Liver (tissue), 9 donors: ENCODE data around the gene SDK2. TPM values are rescaled to one million over a fixed set of nuclear protein-coding genes. Genes with fewer than 3 reads are reported as not detected.

Experiments used
- DNase-seq: peaks from one replicate; pipeline ENCODE4 v3.0.0-alpha.2; 2017; ENCODE audit warnings: low spot score
- H3K27ac ChIP-seq, 2 donors: one replicate each; pipeline ENCODE4 v1.7.0; 2013; ENCODE audit warnings: inconsistent platforms in 2 of 2, low read length in 2 of 2, control low read depth in 1 of 2, low read depth in 1 of 2, mild to moderate bottlenecking in 1 of 2
- H3K27me3 ChIP-seq, 4 donors: one replicate each; pipeline versions ENCODE4 v1.6.1 to v1.7.0; 2013; ENCODE audit warnings: low read length in 3 of 4, inconsistent platforms in 1 of 4, mild to moderate bottlenecking in 1 of 4, moderate library complexity in 1 of 4; ENCODE audit not compliant: control insufficient read depth in 4 of 4, insufficient read depth in 4 of 4
- H3K36me3 ChIP-seq, 4 donors: one replicate each; pipeline versions ENCODE4 v1.6.1 to v1.7.0; 2013; ENCODE audit warnings: low read length in 3 of 4, mild to moderate bottlenecking in 3 of 4, low read depth in 1 of 4, moderate library complexity in 1 of 4; ENCODE audit not compliant: control insufficient read depth in 4 of 4, insufficient read depth in 3 of 4
- H3K4me1 ChIP-seq, 4 donors: one replicate each; pipeline versions ENCODE4 v1.6.1 to v1.7.0; 2013; ENCODE audit warnings: low read length in 3 of 4, mild to moderate bottlenecking in 3 of 4, moderate library complexity in 1 of 4; ENCODE audit not compliant: control insufficient read depth in 4 of 4, insufficient read depth in 4 of 4
- H3K4me3 ChIP-seq, 3 donors: one replicate each; pipeline versions ENCODE4 v1.6.1 to v1.7.0; 2013; ENCODE audit warnings: low read length in 3 of 3, control low read depth in 1 of 3, low read depth in 1 of 3, mild to moderate bottlenecking in 1 of 3
- H3K9ac ChIP-seq, 2 donors: one replicate each; pipeline ENCODE4 v1.7.0; 2013; ENCODE audit warnings: low read length in 2 of 2, mild to moderate bottlenecking in 2 of 2, moderate library complexity in 2 of 2, control low read depth in 1 of 2, low read depth in 1 of 2
- H3K9me3 ChIP-seq, 4 donors: one replicate each; pipeline versions ENCODE4 v1.6.1 to v1.7.0; 2013; ENCODE audit warnings: low read length in 3 of 4; ENCODE audit not compliant: control insufficient read depth in 4 of 4
- EGR1 ChIP-seq, 2 donors: IDR thresholded peaks; 2 replicates each; pipeline ENCODE4 v1.6.1; 2016 to 2018; ENCODE audit warnings: antibody characterized with exemption in 2 of 2, low read depth in 2 of 2
- FOXA1 ChIP-seq: IDR thresholded peaks from 2 replicates; pipeline ENCODE4 v1.6.1; 2016; ENCODE audit warnings: antibody characterized with exemption
- FOXA2 ChIP-seq: IDR thresholded peaks from 2 replicates; pipeline ENCODE4 v1.6.1; 2016; ENCODE audit warnings: antibody characterized with exemption
- GABPA ChIP-seq, 2 donors: IDR thresholded peaks in 1 of 2; conservative IDR thresholded peaks in 1 of 2; 2 replicates each; pipeline ENCODE4 v1.6.1; 2016; ENCODE audit warnings: antibody characterized with exemption in 2 of 2, mild to moderate bottlenecking in 1 of 2, moderate library complexity in 1 of 2
- HNF4A ChIP-seq, 2 donors: conservative IDR thresholded peaks; 2 replicates each; pipeline ENCODE4 v1.6.1; 2016; ENCODE audit warnings: antibody characterized with exemption in 2 of 2, mild to moderate bottlenecking in 2 of 2
- HNF4G ChIP-seq: IDR thresholded peaks from 2 replicates; pipeline ENCODE4 v1.6.1; 2016; ENCODE audit warnings: antibody characterized with exemption
- JUND ChIP-seq, 2 donors: IDR thresholded peaks; 2 replicates each; pipeline ENCODE4 v1.6.1; 2016; ENCODE audit warnings: antibody characterized with exemption in 2 of 2
- NR2F2 ChIP-seq: IDR thresholded peaks from 2 replicates; pipeline ENCODE4 v1.6.1; 2016; ENCODE audit warnings: antibody characterized with exemption
- RAD21 ChIP-seq, 2 donors: IDR thresholded peaks; 2 replicates each; pipeline ENCODE4 v1.6.1; 2016; ENCODE audit warnings: antibody characterized with exemption in 2 of 2, mild to moderate bottlenecking in 2 of 2
- RXRA ChIP-seq, 2 donors: IDR thresholded peaks; 2 replicates each; pipeline ENCODE4 v1.6.1; 2017 to 2018; ENCODE audit warnings: antibody characterized with exemption in 2 of 2, mild to moderate bottlenecking in 1 of 2
- SP1 ChIP-seq: IDR thresholded peaks from 2 replicates; pipeline ENCODE4 v1.6.1; 2018; ENCODE audit warnings: antibody characterized with exemption, mild to moderate bottlenecking
- TAF1 ChIP-seq: conservative IDR thresholded peaks from 2 replicates; pipeline ENCODE4 v1.6.1; 2016; ENCODE audit warnings: antibody characterized with exemption, mild to moderate bottlenecking
- YY1 ChIP-seq: IDR thresholded peaks from 2 replicates; pipeline ENCODE4 v1.6.1; 2016; ENCODE audit warnings: antibody characterized with exemption, mild to moderate bottlenecking
- WGBS: extraction: QIAGEN DNeasy Blood & Tissue Kit; methylation state at CpG from one replicate; pipeline ENCODE4 v1.1.7; 2013; 5-methylcytosine and 5-hydroxymethylcytosine counted together
- polyA plus RNA-seq, 2 donors: library from polyadenylated mRNA; stranded (reverse) in 1 of 2; unstranded in 1 of 2; fragments of 200-250 nt in 1 of 2; fragments of >200 nt in 1 of 2; fragmentation: Nextera tagmentation in 1 of 2; extraction: Ambion mirVana in 1 of 2; gene quantifications; one replicate each; pipeline versions ENCODE4 v1.2.1 to v1.2.3, GENCODE V29; 2013 to 2015
- total RNA-seq, 2 donors: library from RNA; depleted of rRNA; stranded (reverse); fragments of >200 nt; gene quantifications; one replicate each; pipeline ENCODE4 v1.2.3, GENCODE V29; 2014
- TF ChIP-seq, protein P1 (sequence below): IDR thresholded peaks from 2 replicates; pipeline ENCODE4 v1.6.1; 2016; ENCODE audit warnings: antibody characterized with exemption
- TF ChIP-seq, protein P2 (sequence below): IDR thresholded peaks from 2 replicates; pipeline ENCODE4 v1.6.1; 2016; ENCODE audit warnings: antibody characterized with exemption, mild to moderate bottlenecking
- TF ChIP-seq, protein P3 (sequence below): IDR thresholded peaks from 2 replicates; pipeline ENCODE4 v1.6.1; 2016; ENCODE audit warnings: antibody characterized with exemption
- TF ChIP-seq, protein P4 (sequence below): fragments of 150-350 bp; IDR thresholded peaks from 2 replicates; pipeline ENCODE4 v1.5.1; 2017; ENCODE audit warnings: improper control_type of control experiment, low read depth, low read length; ENCODE audit not compliant: missing input control
- donor health status: healthy.
- donor health status: healthy.
- donor health status: healthy.
- donor health status: healthy.
- donor health status: healthy.

Gene SDK2
- total and polyA plus RNA-seq, 4 donors: 0.05 to 0.42 (median 0.10) TPM

DNA sequence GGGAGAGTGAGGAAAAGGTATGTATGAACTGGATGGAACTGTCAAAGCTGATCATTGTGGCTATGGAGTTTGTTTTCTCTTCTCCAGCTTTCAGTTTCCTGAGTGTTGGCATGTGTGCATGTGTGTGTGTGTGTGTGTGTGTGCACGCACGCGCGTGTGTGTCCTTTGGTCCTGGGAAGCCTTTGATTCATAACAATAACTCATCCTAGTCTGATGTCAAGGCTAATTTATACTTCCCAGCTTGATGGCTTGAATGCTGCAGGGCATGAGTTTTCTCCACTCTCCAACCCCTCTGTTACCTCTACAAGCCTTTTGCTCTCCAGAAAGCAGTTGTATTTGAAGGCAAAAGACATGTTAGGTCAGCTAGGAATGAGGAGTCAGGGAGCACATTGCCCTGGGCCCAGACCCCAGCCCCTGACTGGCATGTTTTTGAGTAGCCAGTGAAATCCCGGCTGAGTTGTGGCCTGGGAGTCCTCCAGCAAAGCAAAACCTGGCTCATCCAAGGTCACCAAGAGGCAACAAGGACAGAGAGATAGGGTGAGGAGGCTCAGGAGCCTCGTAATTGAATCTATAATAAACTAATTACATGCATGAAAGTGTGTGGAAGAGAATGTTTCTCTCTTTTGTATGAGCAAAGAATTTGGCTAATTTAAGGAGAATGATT, 323.5 kb downstream of the SDK2 start:
- no peak for DNase-seq
- H3K27me3 ChIP-seq: no peaks in the 10 kb centered on the region
- H3K27ac ChIP-seq: no peak overlapping the region
- H3K4me3 ChIP-seq: no peak overlapping the region
- H3K4me1 ChIP-seq: no peaks in the 10 kb centered on the region
- TF ChIP-seq EGR1 (IDR thresholded peaks at IDR 0.05; ENCODE audit: low read depth in 2 of 2): no peak
- TF ChIP-seq HNF4G: no peak
- TF ChIP-seq, protein P1, sequence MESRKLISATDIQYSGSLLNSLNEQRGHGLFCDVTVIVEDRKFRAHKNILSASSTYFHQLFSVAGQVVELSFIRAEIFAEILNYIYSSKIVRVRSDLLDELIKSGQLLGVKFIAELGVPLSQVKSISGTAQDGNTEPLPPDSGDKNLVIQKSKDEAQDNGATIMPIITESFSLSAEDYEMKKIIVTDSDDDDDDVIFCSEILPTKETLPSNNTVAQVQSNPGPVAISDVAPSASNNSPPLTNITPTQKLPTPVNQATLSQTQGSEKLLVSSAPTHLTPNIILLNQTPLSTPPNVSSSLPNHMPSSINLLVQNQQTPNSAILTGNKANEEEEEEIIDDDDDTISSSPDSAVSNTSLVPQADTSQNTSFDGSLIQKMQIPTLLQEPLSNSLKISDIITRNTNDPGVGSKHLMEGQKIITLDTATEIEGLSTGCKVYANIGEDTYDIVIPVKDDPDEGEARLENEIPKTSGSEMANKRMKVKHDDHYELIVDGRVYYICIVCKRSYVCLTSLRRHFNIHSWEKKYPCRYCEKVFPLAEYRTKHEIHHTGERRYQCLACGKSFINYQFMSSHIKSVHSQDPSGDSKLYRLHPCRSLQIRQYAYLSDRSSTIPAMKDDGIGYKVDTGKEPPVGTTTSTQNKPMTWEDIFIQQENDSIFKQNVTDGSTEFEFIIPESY: no peak
- TF ChIP-seq RAD21 (IDR thresholded peaks at IDR 0.05): no peak
- TF ChIP-seq GABPA (IDR thresholded peaks at IDR 0.05 in 1 of 2, conservative IDR thresholded peaks at IDR 0.05 in 1 of 2): no peak
- TF ChIP-seq HNF4A (conservative IDR thresholded peaks at IDR 0.05): no peak
- TF ChIP-seq SP1: no peak
- TF ChIP-seq, protein P2, sequence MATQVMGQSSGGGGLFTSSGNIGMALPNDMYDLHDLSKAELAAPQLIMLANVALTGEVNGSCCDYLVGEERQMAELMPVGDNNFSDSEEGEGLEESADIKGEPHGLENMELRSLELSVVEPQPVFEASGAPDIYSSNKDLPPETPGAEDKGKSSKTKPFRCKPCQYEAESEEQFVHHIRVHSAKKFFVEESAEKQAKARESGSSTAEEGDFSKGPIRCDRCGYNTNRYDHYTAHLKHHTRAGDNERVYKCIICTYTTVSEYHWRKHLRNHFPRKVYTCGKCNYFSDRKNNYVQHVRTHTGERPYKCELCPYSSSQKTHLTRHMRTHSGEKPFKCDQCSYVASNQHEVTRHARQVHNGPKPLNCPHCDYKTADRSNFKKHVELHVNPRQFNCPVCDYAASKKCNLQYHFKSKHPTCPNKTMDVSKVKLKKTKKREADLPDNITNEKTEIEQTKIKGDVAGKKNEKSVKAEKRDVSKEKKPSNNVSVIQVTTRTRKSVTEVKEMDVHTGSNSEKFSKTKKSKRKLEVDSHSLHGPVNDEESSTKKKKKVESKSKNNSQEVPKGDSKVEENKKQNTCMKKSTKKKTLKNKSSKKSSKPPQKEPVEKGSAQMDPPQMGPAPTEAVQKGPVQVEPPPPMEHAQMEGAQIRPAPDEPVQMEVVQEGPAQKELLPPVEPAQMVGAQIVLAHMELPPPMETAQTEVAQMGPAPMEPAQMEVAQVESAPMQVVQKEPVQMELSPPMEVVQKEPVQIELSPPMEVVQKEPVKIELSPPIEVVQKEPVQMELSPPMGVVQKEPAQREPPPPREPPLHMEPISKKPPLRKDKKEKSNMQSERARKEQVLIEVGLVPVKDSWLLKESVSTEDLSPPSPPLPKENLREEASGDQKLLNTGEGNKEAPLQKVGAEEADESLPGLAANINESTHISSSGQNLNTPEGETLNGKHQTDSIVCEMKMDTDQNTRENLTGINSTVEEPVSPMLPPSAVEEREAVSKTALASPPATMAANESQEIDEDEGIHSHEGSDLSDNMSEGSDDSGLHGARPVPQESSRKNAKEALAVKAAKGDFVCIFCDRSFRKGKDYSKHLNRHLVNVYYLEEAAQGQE: no peak
- TF ChIP-seq JUND (IDR thresholded peaks at IDR 0.05): no peak
- H3K9me3 ChIP-seq: no peaks in the 10 kb centered on the region
- H3K36me3 ChIP-seq: no peaks in the 10 kb centered on the region
- H3K9ac ChIP-seq: no peak overlapping the region
- 83% methylated on average over 6 of the region's 6 CpGs for WGBS

DNA sequence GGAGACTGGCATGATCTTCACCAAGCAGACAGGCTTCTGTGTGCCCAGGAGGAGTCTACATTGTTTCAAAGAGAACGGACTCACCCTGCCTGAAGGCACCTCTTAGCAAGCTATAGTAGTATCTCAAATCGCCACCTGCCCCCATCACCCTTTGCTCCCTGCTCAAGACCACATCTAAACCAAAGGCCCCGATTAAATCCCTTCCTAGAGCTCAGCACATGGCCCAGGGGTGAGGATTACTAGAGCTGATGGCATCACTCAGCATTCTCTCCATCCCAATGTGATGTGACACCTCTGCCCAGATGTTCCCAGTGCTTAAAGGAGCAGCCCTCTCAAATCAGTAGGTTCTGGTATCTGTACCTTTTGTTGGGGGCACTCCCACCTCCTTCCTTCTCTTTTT, 324.5 kb downstream of the SDK2 start:
- WGBS: 82% methylated on average over 3 of the region's 3 CpGs
- Histone ChIP-seq H3K36me3 (no peaks in the 10 kb centered on the region), H3K27ac (no peak overlapping the region), H3K4me3 (no peak overlapping the region), H3K9me3 (no peaks in the 10 kb centered on the region), H3K9ac (no peak overlapping the region), H3K27me3 (no peaks in the 10 kb centered on the region), H3K4me1 (no peaks in the 10 kb centered on the region)
- DNase-seq: no peak
- TF ChIP-seq, protein P3, sequence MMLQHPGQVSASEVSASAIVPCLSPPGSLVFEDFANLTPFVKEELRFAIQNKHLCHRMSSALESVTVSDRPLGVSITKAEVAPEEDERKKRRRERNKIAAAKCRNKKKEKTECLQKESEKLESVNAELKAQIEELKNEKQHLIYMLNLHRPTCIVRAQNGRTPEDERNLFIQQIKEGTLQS: no peak
- TF ChIP-seq RXRA (IDR thresholded peaks at IDR 0.05) (no peak), HNF4G (no peak), SP1 (no peak), NR2F2 (no peak), JUND (IDR thresholded peaks at IDR 0.05) (no peak), GABPA (IDR thresholded peaks at IDR 0.05 in 1 of 2, conservative IDR thresholded peaks at IDR 0.05 in 1 of 2) (no peak), YY1 (no peak), FOXA2 (no peak), HNF4A (conservative IDR thresholded peaks at IDR 0.05) (no peak), FOXA1 (no peak), RAD21 (IDR thresholded peaks at IDR 0.05) (no peak), TAF1 (no peak)
- TF ChIP-seq, protein P4, sequence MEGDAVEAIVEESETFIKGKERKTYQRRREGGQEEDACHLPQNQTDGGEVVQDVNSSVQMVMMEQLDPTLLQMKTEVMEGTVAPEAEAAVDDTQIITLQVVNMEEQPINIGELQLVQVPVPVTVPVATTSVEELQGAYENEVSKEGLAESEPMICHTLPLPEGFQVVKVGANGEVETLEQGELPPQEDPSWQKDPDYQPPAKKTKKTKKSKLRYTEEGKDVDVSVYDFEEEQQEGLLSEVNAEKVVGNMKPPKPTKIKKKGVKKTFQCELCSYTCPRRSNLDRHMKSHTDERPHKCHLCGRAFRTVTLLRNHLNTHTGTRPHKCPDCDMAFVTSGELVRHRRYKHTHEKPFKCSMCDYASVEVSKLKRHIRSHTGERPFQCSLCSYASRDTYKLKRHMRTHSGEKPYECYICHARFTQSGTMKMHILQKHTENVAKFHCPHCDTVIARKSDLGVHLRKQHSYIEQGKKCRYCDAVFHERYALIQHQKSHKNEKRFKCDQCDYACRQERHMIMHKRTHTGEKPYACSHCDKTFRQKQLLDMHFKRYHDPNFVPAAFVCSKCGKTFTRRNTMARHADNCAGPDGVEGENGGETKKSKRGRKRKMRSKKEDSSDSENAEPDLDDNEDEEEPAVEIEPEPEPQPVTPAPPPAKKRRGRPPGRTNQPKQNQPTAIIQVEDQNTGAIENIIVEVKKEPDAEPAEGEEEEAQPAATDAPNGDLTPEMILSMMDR: no peak
